HS-27A (cell line): ENCODE measurements around the gene DCTPP1.
"Not testable (repeated sequence)": the region's sequence is repeated elsewhere in the genome, so short reads cannot be mapped to it uniquely, and the experiment has no call there.

Experiments used
- DNase-seq: peaks from one replicate; pipeline ENCODE4 v3.0.0-alpha.2; 2012; ENCODE audit warnings: low read depth, missing footprints

Gene DCTPP1

DNA sequence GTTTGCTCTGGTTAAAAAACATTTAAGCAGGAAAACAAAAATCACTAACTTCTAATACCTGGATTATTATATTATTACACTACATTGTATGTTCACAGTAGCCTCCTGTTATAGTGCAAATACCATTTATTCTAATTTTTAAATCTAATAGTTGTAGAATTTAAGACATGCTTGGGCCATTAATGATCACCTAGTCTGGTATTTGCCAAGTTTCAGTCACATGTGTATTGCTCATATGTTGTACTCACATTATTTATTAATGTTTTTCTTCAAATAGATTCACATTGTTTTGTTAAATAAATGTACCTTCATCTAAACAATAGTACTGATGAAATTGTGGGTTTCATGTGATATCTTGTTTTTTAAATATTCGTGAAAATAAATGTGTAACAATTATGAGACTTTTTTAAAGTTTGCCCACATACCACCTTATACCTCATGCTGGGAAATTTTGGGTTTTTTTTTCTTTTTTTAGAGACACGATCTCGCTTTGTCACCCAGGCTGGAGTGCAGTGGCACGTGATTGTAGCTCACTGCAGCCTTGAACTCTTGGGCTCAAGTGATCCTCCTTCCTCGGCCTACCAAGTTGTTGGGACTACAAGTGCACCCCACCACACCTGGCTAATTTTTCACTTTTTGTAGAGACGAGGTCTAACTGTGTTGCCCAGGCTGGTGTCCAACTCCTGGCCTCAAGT lies 16.6 kb downstream of the DCTPP1 start:
- no peak for DNase-seq

DNA sequence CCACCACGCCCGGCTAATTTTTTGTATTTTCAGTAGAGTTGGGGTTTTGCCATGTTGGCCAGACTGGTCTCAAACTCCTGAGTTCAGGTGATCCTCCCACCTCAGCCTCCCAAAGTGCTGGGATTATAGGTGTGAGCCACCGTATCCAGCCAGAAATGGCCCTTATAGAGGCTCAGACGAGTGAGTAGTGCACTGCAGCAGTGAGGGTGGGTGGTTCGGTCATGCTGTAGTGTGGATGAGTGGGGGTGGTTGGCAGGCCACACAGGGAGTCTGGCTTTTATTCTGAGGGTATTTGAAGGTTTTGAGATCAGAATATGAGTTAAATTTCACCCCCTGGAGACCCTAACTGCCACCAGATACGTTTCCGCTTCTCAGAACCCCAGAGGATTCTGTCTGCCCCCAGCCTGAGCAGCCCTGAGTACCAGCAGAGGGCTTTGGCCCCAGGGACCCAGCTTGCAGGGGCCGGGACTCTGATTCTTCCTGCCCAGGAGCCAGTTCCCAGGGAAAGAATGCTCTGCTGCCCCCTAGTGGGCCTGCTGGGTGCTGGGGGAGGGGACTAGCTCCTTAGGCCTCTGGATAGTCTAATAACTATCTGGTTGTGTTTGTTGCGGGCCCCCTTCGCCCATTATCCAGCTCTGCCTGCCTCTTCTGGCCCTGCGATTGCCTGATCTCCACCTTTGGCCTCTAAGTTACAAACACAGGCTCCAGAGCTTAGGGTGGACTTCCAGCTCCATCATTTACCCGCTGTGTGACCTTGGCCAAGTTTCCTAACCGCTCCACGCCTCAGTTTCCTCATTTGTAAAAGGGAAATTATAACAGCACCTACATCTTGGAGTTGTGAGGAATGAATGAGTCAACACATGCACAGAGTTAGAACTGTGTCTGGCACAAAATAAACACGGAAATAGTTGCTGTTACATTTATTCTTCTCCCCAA lies 20.4 kb downstream of the DCTPP1 start:
- DNase-seq = peak; percentile 59

GRCh38 chr16:30407804-30408534 lies 21.9 kb downstream of the DCTPP1 start:
- DNase-seq = no peak

DNA sequence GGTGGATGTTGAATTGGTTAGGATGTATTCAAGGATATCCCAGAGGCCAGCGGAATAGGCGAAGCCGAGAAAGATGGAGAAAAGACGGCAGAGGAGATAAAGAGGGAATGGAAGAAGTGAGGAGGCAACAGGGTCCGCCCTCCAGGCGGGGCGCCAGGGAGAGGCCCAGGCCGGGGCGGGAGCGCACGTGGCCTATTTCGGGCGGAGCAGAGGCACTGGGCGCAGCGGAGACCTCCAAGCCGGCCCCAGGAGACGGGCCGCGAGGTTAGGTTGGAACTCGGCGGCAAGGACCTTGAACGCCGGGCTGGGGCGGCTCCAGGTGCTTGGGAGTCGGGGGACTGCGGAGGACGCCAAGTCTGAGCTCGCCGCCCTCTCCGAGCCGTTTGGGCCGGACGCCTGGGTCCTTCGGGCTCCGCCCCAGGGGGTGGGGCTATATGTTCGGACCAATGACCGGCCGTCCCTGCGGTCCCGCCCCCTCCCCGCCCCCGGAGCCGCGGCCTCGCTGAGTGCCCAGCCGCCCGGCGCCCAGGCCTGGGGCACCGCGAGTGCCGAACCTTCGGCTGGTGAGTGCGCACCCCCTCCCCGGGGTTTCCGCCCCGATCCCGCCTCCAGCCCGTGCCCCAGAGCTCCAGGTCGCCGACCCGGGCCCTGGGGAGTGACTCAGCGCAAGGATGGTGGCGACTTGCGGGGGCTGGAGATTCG lies 22.6 kb downstream of the DCTPP1 start, which contains the start of gene ZNF771:
TSS of gene ZNF771 (plus strand) at position 505 of the 702 bp plus-strand sequence. CDS start 448 bp downstream, outside the sequence.
- DNase-seq = peak; percentile 73

DNA sequence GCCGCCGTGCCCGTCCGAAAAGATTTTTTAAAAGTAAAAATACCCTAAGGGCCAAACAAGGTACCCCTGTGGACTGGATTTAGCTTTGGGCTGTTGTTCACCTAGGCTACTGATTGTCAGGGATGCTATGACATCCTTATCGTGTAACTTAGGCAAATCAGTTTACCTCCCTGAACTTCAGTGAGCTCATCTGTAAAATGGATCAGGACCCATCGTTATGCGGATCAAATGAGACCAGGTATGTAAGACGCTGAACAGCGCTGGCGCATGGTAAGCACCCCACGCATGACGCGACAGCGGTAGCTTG lies 23.1 kb downstream of the DCTPP1 start:
- no peak for DNase-seq

DNA sequence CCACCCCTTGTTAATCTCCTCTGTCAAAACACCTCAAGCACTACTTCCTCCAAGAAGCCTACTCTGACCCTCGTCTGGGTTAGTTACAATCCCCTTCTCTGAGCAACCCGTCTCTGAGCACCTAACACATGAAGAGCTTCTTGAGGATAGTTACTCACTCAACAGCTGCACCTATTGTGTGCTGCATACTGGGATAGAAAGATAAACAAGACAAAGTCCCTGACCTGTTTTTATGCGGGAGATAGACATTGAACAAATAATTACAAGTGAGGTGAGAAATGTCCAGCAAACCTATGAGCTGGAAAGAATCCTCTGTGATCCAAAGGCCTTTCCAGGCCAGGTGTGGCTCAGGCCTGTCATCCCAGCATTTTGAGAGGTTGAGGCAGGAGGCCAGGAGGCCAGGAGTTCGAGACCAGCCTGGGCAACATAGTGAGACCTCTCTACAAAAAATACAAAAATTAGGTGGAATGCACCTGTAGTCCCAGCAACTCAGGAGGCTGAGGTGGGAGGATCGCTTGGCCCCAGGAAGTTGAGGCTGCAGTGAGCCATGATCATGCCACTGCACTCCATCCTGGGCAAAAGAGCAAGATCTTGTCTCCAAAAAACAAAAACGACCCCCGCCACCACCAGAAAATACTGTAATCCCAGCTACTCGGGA lies 27.9 kb downstream of the DCTPP1 start:
- DNase-seq = no peak

DNA sequence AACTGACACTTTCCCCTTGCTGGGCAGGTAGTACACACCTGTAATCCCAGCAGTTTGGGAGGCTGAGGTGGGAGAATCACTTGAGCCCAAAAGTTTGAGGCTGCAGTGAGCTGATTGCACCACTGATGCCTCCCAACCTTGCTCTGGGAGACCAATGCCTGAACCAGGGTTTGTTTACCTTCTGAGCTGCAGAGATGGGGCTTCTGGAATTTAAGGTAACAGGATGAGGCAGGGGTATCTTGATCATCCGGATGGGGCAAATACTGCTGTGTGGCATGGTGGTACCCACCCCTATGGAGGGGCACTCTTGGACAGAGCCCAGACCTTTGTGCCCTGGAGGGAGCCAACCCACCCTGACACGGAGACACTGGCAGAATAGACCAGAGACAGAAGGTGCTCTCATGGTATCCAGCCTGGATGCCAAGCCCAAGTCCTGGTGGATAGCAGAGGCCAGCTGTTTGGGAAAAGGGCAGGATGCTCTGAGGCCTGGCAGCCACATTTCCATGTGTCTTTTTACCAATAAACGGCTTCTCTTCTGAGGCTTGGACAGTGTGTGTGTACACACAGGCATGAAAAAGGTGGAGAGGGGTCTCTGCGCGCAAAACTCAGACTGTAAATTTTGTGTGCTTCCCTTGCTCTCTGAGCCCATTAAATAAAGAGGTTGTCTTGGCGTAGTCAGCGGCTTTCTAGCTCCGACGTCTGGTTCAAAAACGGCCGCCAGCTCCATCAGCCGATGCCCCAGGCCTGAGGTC lies 30.2 kb downstream of the DCTPP1 start:
- DNase-seq = no peak

- no peak for DNase-seq
Measured at GRCh38 chr16:30398661-30399434, 31.0 kb downstream of the DCTPP1 start.

- DNase-seq = no peak
Measured at GRCh38 chr16:30397776-30398660, 31.8 kb downstream of the DCTPP1 start.

DNA sequence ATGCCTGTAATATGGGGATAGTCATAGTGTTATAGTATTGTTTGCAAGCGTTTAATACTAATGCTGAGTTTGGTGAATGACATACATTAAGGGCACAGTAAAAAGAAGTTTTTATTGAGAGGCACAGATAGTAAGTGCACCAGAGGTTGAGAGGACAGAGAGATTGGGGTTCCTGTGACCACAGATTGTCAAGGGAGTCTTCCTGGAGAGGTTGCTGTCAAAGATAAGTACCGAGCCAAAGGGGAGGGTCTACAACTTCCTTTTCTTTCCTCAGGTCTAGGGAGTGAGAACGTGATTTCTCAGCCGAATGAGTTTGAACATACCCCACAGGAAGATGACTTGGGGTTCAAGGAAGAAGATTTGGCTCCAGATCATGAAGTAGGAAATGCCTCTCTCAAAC lies 32.8 kb downstream of the DCTPP1 start:
- DNase-seq = no peak

- DNase-seq = not testable (repeated sequence)
Measured at GRCh38 chr16:30396627-30397026, 33.2 kb downstream of the DCTPP1 start.

GRCh38 chr16:30395992-30396585 lies 33.7 kb downstream of the DCTPP1 start:
- DNase-seq = no peak

GRCh38 chr16:30395155-30395991 lies 34.5 kb downstream of the DCTPP1 start, which contains the start of gene ZNF48:
TSS of gene ZNF48 (plus strand) at chr16:30395420. CDS start at chr16:30395795, 375 bp downstream.
- no peak for DNase-seq

GRCh38 chr16:30394592-30395154 lies 35.2 kb downstream of the DCTPP1 start:
- DNase-seq = no peak

DNA sequence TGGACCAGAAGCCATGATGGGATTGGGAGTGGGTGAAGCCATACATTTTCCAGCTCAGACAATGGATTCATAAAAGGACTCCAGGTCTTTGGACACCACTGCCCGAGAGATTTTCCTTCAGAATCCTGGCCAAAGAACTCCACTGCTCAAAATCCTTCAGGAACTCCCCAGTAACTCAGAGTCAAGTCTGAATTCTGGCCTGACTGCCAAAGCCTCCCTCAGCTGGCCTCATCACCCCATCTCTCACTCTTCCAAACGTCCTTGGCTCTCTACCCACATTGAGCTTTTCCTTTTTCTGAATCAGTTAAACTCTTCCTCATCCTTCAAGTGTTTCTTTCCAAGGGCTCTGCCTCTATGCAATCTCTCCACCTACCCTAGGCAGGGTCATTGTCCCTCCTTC lies 46.3 kb downstream of the DCTPP1 start:
- DNase-seq = no peak

DNA sequence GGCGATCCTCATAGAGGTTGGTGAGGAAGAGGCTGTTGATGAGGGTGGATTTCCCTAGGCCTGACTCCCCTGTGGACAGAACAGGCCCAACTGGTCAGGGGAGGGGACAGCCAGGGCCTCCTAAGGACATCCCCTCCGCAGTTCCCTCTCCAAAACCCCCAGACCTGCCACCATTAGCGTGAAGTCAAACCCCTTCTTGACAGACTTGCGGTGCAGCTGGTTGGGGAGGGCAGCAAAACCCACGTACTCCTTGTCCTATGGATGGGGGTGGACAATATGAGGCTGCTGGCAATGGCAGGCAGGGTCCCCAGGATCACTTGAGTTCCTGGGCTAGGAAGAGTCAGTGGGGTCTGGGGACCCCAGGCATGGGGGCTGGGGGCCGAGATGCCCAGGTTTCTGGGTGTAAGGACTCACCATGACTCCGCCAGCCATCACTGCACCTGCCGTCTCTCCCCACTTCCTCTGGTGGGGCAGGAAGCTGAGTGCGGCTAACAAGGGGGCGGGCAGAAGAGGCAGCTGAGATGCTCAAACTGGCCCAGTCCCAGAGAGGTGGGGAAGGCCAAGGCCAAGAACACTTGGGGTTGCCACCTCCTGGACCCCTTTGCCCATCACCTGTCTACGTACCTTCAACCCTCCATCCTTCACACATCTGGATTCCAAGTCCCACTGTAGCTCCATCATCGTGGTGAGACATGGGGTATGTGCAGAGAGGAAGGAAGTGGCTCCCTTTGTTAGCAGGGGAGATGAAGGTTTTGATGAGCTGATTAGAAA lies 47.5 kb downstream of the DCTPP1 start, which contains the start of gene SEPTIN1:
TSS of gene SEPTIN1 (minus strand) at position 451 of the 771 bp plus-strand sequence. CDS start at position 432, 19 bp downstream.
- no peak for DNase-seq
